GM18511 (cell line): ENCODE measurements around the gene ALPK1.
"Not testable (repeated sequence)": the region's sequence is repeated elsewhere in the genome, so short reads cannot be mapped to it uniquely, and the experiment has no call there.

Source experiments
- ATAC-seq: cut with Tn5 transposase; IDR thresholded peaks from one replicate; pipeline ENCODE4 v1.9.1; 2021; ENCODE audit warnings: mild to moderate bottlenecking, moderate library complexity; ENCODE audit not compliant: unreplicated experiment

The ALPK1 gene

GRCh38 chr4:112296949-112297880 lies at the start of gene ALPK1:
TSS of gene ALPK1 (plus strand) at chr4:112297369.
- ATAC-seq: peak; percentile 91

GRCh38 chr4:112251019-112251643 lies 46.0 kb upstream of the ALPK1 start:
- no peak for ATAC-seq

GRCh38 chr4:112252234-112252633 lies 44.9 kb upstream of the ALPK1 start:
- ATAC-seq: no peak

GRCh38 chr4:112253382-112254000 lies 43.7 kb upstream of the ALPK1 start:
- peak; percentile 81 for ATAC-seq

- no peak for ATAC-seq
Observed at GRCh38 chr4:112257098-112257497, 40.1 kb upstream of the ALPK1 start.

GRCh38 chr4:112266823-112267222 lies 30.3 kb upstream of the ALPK1 start:
- no peak for ATAC-seq

GRCh38 chr4:112270051-112270450 lies 27.1 kb upstream of the ALPK1 start:
- ATAC-seq: no peak

GRCh38 chr4:112270640-112271421 lies 26.3 kb upstream of the ALPK1 start:
- ATAC-seq: no peak

GRCh38 chr4:112272292-112272691 lies 24.9 kb upstream of the ALPK1 start:
- ATAC-seq: no peak

GRCh38 chr4:112274959-112275358 lies 22.2 kb upstream of the ALPK1 start:
- ATAC-seq: no peak

GRCh38 chr4:112276113-112276512 lies 21.1 kb upstream of the ALPK1 start:
- ATAC-seq: no peak

GRCh38 chr4:112277220-112277619 lies 19.9 kb upstream of the ALPK1 start:
- ATAC-seq: no peak

GRCh38 chr4:112277705-112278448 lies 19.3 kb upstream of the ALPK1 start:
- no peak for ATAC-seq

GRCh38 chr4:112279025-112279881 lies 17.9 kb upstream of the ALPK1 start:
- ATAC-seq: peak; percentile 80

GRCh38 chr4:112279882-112280315 lies 17.3 kb upstream of the ALPK1 start:
- peak; percentile 32 for ATAC-seq

- ATAC-seq: no peak
Observed at GRCh38 chr4:112280386-112281056, 16.6 kb upstream of the ALPK1 start.

- not testable (repeated sequence) for ATAC-seq
Observed at GRCh38 chr4:112281895-112282398, 15.2 kb upstream of the ALPK1 start.

- ATAC-seq: no peak
Observed at GRCh38 chr4:112282860-112283667, 14.1 kb upstream of the ALPK1 start.
